ENCODE results near the gene SSR4. TPM values are rescaled to one million over a fixed set of nuclear protein-coding genes. Genes with fewer than 3 reads are reported as not detected.

Gene SSR4
- total RNA-seq, 1 experiment from 2014 or later: 298 TPM

DNA sequence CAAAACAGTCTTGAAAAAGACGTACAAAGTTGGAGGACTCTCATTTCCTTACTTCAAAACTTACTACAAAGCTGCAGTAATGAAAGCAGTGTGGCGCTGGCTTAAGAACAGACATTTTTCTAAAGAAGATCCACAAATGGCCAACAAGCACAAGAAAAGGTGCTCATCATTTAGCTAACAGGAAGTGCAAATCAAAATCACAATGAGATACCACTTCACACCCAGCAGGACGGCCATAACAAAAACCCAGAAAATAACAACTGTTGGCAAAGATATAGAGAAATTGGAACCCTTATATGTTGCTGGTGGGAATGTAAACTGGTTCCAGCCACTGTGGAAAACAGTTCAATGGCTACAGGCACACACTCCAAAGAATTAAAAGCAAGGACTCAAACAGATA lies 32.5 kb downstream of the SSR4 start:
- no peak for DNase-seq
- Histone ChIP-seq H3K79me2 (ENCODE audit: low read length) (no peaks in the 10 kb centered on the region), H3K4me1 (ENCODE audit: insufficient read depth, low read length) (no peaks in the 10 kb centered on the region), H4K20me1 (ENCODE audit: low read length) (no peaks in the 10 kb centered on the region), H3K27ac (ENCODE audit: low read length) (no peak overlapping the region), H3K9me3 (ENCODE audit: low read length) (no peaks in the 10 kb centered on the region), H3K4me3 (ENCODE audit: low read length) (no peak overlapping the region), H3K9ac (ENCODE audit: low read length) (no peak overlapping the region), H2AFZ (ENCODE audit: low read length) (no peak overlapping the region), H3F3A (ENCODE audit: low read length, unreplicated experiment) (no peaks in the 10 kb centered on the region), H3K9me2 (replicated peaks; ENCODE audit: low read length) (no peaks in the 10 kb centered on the region), H3K36me3 (ENCODE audit: low read depth, low read length) (no peaks in the 10 kb centered on the region), H3K4me2 (ENCODE audit: low read length) (no peak overlapping the region), H3K27me3 (ENCODE audit: low read length) (peaks cover 44% of the 10 kb centered on the region)
- TF ChIP-seq, protein P1, sequence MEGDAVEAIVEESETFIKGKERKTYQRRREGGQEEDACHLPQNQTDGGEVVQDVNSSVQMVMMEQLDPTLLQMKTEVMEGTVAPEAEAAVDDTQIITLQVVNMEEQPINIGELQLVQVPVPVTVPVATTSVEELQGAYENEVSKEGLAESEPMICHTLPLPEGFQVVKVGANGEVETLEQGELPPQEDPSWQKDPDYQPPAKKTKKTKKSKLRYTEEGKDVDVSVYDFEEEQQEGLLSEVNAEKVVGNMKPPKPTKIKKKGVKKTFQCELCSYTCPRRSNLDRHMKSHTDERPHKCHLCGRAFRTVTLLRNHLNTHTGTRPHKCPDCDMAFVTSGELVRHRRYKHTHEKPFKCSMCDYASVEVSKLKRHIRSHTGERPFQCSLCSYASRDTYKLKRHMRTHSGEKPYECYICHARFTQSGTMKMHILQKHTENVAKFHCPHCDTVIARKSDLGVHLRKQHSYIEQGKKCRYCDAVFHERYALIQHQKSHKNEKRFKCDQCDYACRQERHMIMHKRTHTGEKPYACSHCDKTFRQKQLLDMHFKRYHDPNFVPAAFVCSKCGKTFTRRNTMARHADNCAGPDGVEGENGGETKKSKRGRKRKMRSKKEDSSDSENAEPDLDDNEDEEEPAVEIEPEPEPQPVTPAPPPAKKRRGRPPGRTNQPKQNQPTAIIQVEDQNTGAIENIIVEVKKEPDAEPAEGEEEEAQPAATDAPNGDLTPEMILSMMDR (conservative IDR thresholded peaks at IDR 0.05; ENCODE audit: low read depth, low read length): no peak
- TF ChIP-seq EZH2 (IDR thresholded peaks at IDR 0.05; ENCODE audit: low read length, unreplicated experiment) (no peak), EZH2phosphoT487 (IDR thresholded peaks at IDR 0.05; ENCODE audit: borderline replicate concordance, low read length) (no peak)
- ChIA-PET CTCF (no interaction called here), POLR2A (ENCODE audit: unreplicated experiment) (no interaction called here)
- no peak for ATAC-seq
- intact Hi-C loops (cut with micrococcal nuclease): no loop called here
- BruUV-seq (replicated peaks): no TSS peak

DNA sequence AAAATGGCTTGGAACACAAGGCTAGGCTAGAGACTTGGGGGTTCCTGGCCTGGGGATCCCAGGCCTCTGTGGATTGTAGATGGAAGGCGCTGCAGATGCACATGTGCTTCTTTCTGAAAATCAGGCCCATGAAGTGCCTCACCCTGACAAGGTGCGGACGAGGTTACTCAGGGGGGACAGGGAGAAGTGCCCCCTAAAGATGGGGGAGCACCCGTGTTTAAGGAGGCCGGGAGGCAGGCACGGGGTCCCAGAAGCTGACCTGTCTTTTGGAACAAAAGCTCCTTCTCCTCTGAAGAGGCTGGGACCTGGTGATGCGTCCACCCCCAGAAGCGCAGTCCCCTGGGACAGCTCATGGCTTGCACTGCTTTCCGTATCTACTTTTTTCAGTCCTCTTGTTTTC lies 33.4 kb downstream of the SSR4 start:
- H3K27me3 ChIP-seq (ENCODE audit: low read length): peaks cover 45% of the 10 kb centered on the region
- intact Hi-C loops (cut with micrococcal nuclease): no loop called here
- H3K9me2 ChIP-seq (replicated peaks; ENCODE audit: low read length): no peaks in the 10 kb centered on the region
- DNase-seq (no peak), ATAC-seq (no peak)
- CTCF ChIA-PET: no interaction called here
- no peaks in the 10 kb centered on the region for H3K36me3 ChIP-seq (ENCODE audit: low read depth, low read length)
- no peak overlapping the region for H2AFZ ChIP-seq (ENCODE audit: low read length)
- no peaks in the 10 kb centered on the region for H3K9me3 ChIP-seq (ENCODE audit: low read length)
- no peaks in the 10 kb centered on the region for H4K20me1 ChIP-seq (ENCODE audit: low read length)
- no peaks in the 10 kb centered on the region for H3K79me2 ChIP-seq (ENCODE audit: low read length)
- no peak overlapping the region for H3K27ac ChIP-seq (ENCODE audit: low read length)
- H3K4me1 ChIP-seq (ENCODE audit: insufficient read depth, low read length): no peaks in the 10 kb centered on the region
- BruUV-seq (replicated peaks): no TSS peak
- POLR2A ChIA-PET (ENCODE audit: unreplicated experiment): no interaction called here
- H3F3A ChIP-seq (ENCODE audit: low read length, unreplicated experiment): no peaks in the 10 kb centered on the region
- H3K4me3 ChIP-seq (ENCODE audit: low read length): no peak overlapping the region
- no peak overlapping the region for H3K9ac ChIP-seq (ENCODE audit: low read length)
- no peak overlapping the region for H3K4me2 ChIP-seq (ENCODE audit: low read length)
- TF ChIP-seq EZH2phosphoT487 (IDR thresholded peaks at IDR 0.05; ENCODE audit: borderline replicate concordance, low read length): no peak

DNA sequence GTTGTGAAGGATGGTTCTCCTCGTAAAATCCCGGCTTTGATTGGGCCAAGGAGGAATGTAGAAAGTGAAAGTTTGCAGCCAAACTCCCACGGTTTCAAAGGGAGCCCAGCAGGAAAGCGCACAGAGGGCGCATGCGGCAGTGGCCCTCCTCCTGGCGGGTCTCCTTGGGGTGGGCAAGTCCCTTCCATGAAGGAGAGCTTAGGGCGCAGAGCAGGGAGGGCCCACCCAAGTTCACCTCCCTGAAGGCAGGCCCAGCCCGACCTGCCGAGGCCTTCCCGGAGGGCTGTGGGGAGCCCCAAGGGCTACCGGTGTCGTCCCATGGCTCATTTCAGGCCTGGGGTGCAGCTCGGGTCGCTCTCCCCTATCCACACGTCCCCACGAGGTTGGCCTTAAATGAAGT lies 33.8 kb downstream of the SSR4 start:
- no peaks in the 10 kb centered on the region for H3K9me2 ChIP-seq (replicated peaks; ENCODE audit: low read length)
- H3K4me2 ChIP-seq (ENCODE audit: low read length): no peak overlapping the region
- no peaks in the 10 kb centered on the region for H3K4me1 ChIP-seq (ENCODE audit: insufficient read depth, low read length)
- H2AFZ ChIP-seq (ENCODE audit: low read length): no peak overlapping the region
- H3K27ac ChIP-seq (ENCODE audit: low read length): no peak overlapping the region
- no peaks in the 10 kb centered on the region for H4K20me1 ChIP-seq (ENCODE audit: low read length)
- no TSS peak for BruUV-seq (replicated peaks)
- POLR2A ChIA-PET (ENCODE audit: unreplicated experiment): no interaction called here
- no peaks in the 10 kb centered on the region for H3K9me3 ChIP-seq (ENCODE audit: low read length)
- no peak overlapping the region for H3K9ac ChIP-seq (ENCODE audit: low read length)
- peaks cover 45% of the 10 kb centered on the region for H3K27me3 ChIP-seq (ENCODE audit: low read length)
- CTCF ChIA-PET: no interaction called here
- no peaks in the 10 kb centered on the region for H3K36me3 ChIP-seq (ENCODE audit: low read depth, low read length)
- DNase-seq (no peak), ATAC-seq (no peak)
- no peak overlapping the region for H3K4me3 ChIP-seq (ENCODE audit: low read length)
- TF ChIP-seq, protein P1 (conservative IDR thresholded peaks at IDR 0.05; ENCODE audit: low read depth, low read length): no peak
- TF ChIP-seq EZH2 (IDR thresholded peaks at IDR 0.05; ENCODE audit: low read length, unreplicated experiment): no peak
- TF ChIP-seq EZH2phosphoT487 (IDR thresholded peaks at IDR 0.05; ENCODE audit: borderline replicate concordance, low read length): no peak
- H3F3A ChIP-seq (ENCODE audit: low read length, unreplicated experiment): no peaks in the 10 kb centered on the region
- intact Hi-C loops (cut with micrococcal nuclease): no loop called here
- no peaks in the 10 kb centered on the region for H3K79me2 ChIP-seq (ENCODE audit: low read length)
